ENCODE data around the gene PRPF8. TPM values are rescaled to one million over a fixed set of nuclear protein-coding genes. Genes with fewer than 3 reads are reported as not detected.
"Not testable (repeated sequence)": the region's sequence is repeated elsewhere in the genome, so short reads cannot be mapped to it uniquely, and the experiment has no call there.

Gene PRPF8
- total RNA-seq, 1 donor from 2014 or later: 202 TPM

- no peaks in the 10 kb centered on the region for H3K9me3 Mint-ChIP-seq (ENCODE audit: unreplicated experiment)
- H3K79me2 ChIP-seq (ENCODE audit: insufficient read depth, low read length): peaks cover 18% of the 10 kb centered on the region
- H3K4me3 ChIP-seq (ENCODE audit: insufficient read depth, low read depth, low read length): no peak overlapping the region
- H3K9me3 ChIP-seq (ENCODE audit: insufficient read depth, low read depth, low read length): no peaks in the 10 kb centered on the region
- H4K20me1 ChIP-seq (ENCODE audit: insufficient read depth, low read length): peaks cover 46% of the 10 kb centered on the region
- no peak overlapping the region for H3K4me2 ChIP-seq (ENCODE audit: low read length)
- no peak overlapping the region for H3K4me3 Mint-ChIP-seq (ENCODE audit: unreplicated experiment)
- no peak overlapping the region for H3K9ac ChIP-seq (ENCODE audit: low read length)
- H3K27ac Mint-ChIP-seq (ENCODE audit: unreplicated experiment): no peak overlapping the region
- no peak overlapping the region for H3K27ac ChIP-seq (ENCODE audit: low read depth, low read length)
- H2AFZ ChIP-seq (ENCODE audit: low read depth, low read length): no peak overlapping the region
- H3K27me3 ChIP-seq (ENCODE audit: insufficient read depth, low read length): no peaks in the 10 kb centered on the region
- no peaks in the 10 kb centered on the region for H3K4me1 Mint-ChIP-seq (ENCODE audit: low read depth, unreplicated experiment)
- peaks cover 56% of the 10 kb centered on the region for H3K36me3 ChIP-seq (ENCODE audit: insufficient read depth, low read length)
- DNase-seq (ENCODE audit: low read depth) (no peak), FAIRE-seq (no peak)
- H3K4me1 ChIP-seq (ENCODE audit: insufficient read depth, low read length): no peaks in the 10 kb centered on the region
- TF ChIP-seq EZH2 (IDR thresholded peaks at IDR 0.05; ENCODE audit: insufficient read depth, low read length): no peak
- TF ChIP-seq CTCF (IDR thresholded peaks at IDR 0.05; ENCODE audit: insufficient read depth, low read depth, low read length): no peak
- H3K36me3 Mint-ChIP-seq (ENCODE audit: low read depth, unreplicated experiment): peaks cover 35% of the 10 kb centered on the region
- H3K27me3 Mint-ChIP-seq (ENCODE audit: low read depth, unreplicated experiment): no peaks in the 10 kb centered on the region
These were observed 23.6 kb downstream of the PRPF8 start for GRCh38 chr17:1661045-1661444.

GRCh38 chr17:1658100-1658499, 26.6 kb downstream of the PRPF8 start:
- Mint-ChIP-seq H3K36me3 (ENCODE audit: low read depth, unreplicated experiment) (peaks cover 43% of the 10 kb centered on the region), H3K27me3 (ENCODE audit: low read depth, unreplicated experiment) (no peaks in the 10 kb centered on the region), H3K4me3 (ENCODE audit: unreplicated experiment) (no peak overlapping the region), H3K4me1 (ENCODE audit: low read depth, unreplicated experiment) (no peaks in the 10 kb centered on the region), H3K9me3 (ENCODE audit: unreplicated experiment) (no peaks in the 10 kb centered on the region), H3K27ac (ENCODE audit: unreplicated experiment) (no peak overlapping the region)
- Histone ChIP-seq H3K79me2 (ENCODE audit: insufficient read depth, low read length) (peaks cover 6% of the 10 kb centered on the region), H3K4me2 (ENCODE audit: low read length) (no peak overlapping the region), H4K20me1 (ENCODE audit: insufficient read depth, low read length) (peaks cover 56% of the 10 kb centered on the region), H3K9ac (ENCODE audit: low read length) (no peak overlapping the region), H3K27me3 (ENCODE audit: insufficient read depth, low read length) (no peaks in the 10 kb centered on the region), H3K4me3 (ENCODE audit: insufficient read depth, low read depth, low read length) (no peak overlapping the region), H3K36me3 (ENCODE audit: insufficient read depth, low read length) (peaks cover 72% of the 10 kb centered on the region), H3K27ac (ENCODE audit: low read depth, low read length) (no peak overlapping the region), H3K9me3 (ENCODE audit: insufficient read depth, low read depth, low read length) (no peaks in the 10 kb centered on the region), H2AFZ (ENCODE audit: low read depth, low read length) (no peak overlapping the region), H3K4me1 (ENCODE audit: insufficient read depth, low read length) (no peaks in the 10 kb centered on the region)
- DNase-seq (ENCODE audit: low read depth) (no peak), FAIRE-seq (no peak)
- TF ChIP-seq EZH2 (IDR thresholded peaks at IDR 0.05; ENCODE audit: insufficient read depth, low read length) (no peak), CTCF (IDR thresholded peaks at IDR 0.05; ENCODE audit: insufficient read depth, low read depth, low read length) (no peak)

- no peak for TF ChIP-seq EZH2 (IDR thresholded peaks at IDR 0.05; ENCODE audit: insufficient read depth, low read length)
- no peak for TF ChIP-seq CTCF (IDR thresholded peaks at IDR 0.05; ENCODE audit: insufficient read depth, low read depth, low read length)
- Mint-ChIP-seq H3K4me3 (ENCODE audit: unreplicated experiment) (no peak overlapping the region), H3K4me1 (ENCODE audit: low read depth, unreplicated experiment) (no peaks in the 10 kb centered on the region), H3K9me3 (ENCODE audit: unreplicated experiment) (no peaks in the 10 kb centered on the region), H3K27ac (ENCODE audit: unreplicated experiment) (no peak overlapping the region), H3K36me3 (ENCODE audit: low read depth, unreplicated experiment) (peaks cover 33% of the 10 kb centered on the region), H3K27me3 (ENCODE audit: low read depth, unreplicated experiment) (no peaks in the 10 kb centered on the region)
- Histone ChIP-seq H3K4me1 (ENCODE audit: insufficient read depth, low read length) (peaks cover 10% of the 10 kb centered on the region), H4K20me1 (ENCODE audit: insufficient read depth, low read length) (peaks cover 62% of the 10 kb centered on the region), H3K4me2 (ENCODE audit: low read length) (no peak overlapping the region), H2AFZ (ENCODE audit: low read depth, low read length) (no peak overlapping the region), H3K36me3 (ENCODE audit: insufficient read depth, low read length) (peaks cover 68% of the 10 kb centered on the region), H3K4me3 (ENCODE audit: insufficient read depth, low read depth, low read length) (no peak overlapping the region), H3K27ac (ENCODE audit: low read depth, low read length) (no peak overlapping the region), H3K9ac (ENCODE audit: low read length) (no peak overlapping the region), H3K79me2 (ENCODE audit: insufficient read depth, low read length) (no peaks in the 10 kb centered on the region), H3K9me3 (ENCODE audit: insufficient read depth, low read depth, low read length) (no peaks in the 10 kb centered on the region), H3K27me3 (ENCODE audit: insufficient read depth, low read length) (no peaks in the 10 kb centered on the region)
- FAIRE-seq: no peak
- no peak for DNase-seq (ENCODE audit: low read depth)
These were observed 30.9 kb downstream of the PRPF8 start for GRCh38 chr17:1653735-1654134.

- H3K27ac Mint-ChIP-seq (ENCODE audit: unreplicated experiment); H3K9me3 Mint-ChIP-seq (ENCODE audit: unreplicated experiment): not testable (repeated sequence)
- H3K36me3 Mint-ChIP-seq (ENCODE audit: low read depth, unreplicated experiment): peaks cover 24% of the 10 kb centered on the region
These were observed 31.9 kb downstream of the PRPF8 start for GRCh38 chr17:1652794-1653193.

More at GRCh38 chr17:1652794-1653193, 31.9 kb downstream of the PRPF8 start:
- not testable (repeated sequence) for H3K9ac ChIP-seq (ENCODE audit: low read length); H3K4me3 ChIP-seq (ENCODE audit: insufficient read depth, low read depth, low read length); FAIRE-seq; H3K27me3 ChIP-seq (ENCODE audit: insufficient read depth, low read length); H3K27ac ChIP-seq (ENCODE audit: low read depth, low read length); H3K4me2 ChIP-seq (ENCODE audit: low read length); H3K27me3 Mint-ChIP-seq (ENCODE audit: low read depth, unreplicated experiment); H3K9me3 ChIP-seq (ENCODE audit: insufficient read depth, low read depth, low read length); H3K4me3 Mint-ChIP-seq (ENCODE audit: unreplicated experiment); H3K4me1 Mint-ChIP-seq (ENCODE audit: low read depth, unreplicated experiment); H3K79me2 ChIP-seq (ENCODE audit: insufficient read depth, low read length); H2AFZ ChIP-seq (ENCODE audit: low read depth, low read length); DNase-seq (ENCODE audit: low read depth)
- H3K36me3 ChIP-seq (ENCODE audit: insufficient read depth, low read length): peaks cover 59% of the 10 kb centered on the region
- peaks cover 56% of the 10 kb centered on the region for H4K20me1 ChIP-seq (ENCODE audit: insufficient read depth, low read length)
- peaks cover 12% of the 10 kb centered on the region for H3K4me1 ChIP-seq (ENCODE audit: insufficient read depth, low read length)

Data from astrocyte (in vitro differentiated cells and primary cell).